ES-I3 (cell line): ENCODE measurements around the gene CA7.
A peak's percentile ranks its signal among the peaks of the same experiment; 100 is the strongest.

Experiments
- H3K36me3 ChIP-seq: 2 replicates; pipeline ENCODE4 v1.6.1; 2013; ENCODE audit warnings: mild to moderate bottlenecking, low read length, control low read depth, moderate library complexity; ENCODE audit not compliant: insufficient read depth
- H3K4me1 ChIP-seq: 2 replicates; pipeline ENCODE4 v1.6.1; 2013; ENCODE audit warnings: mild to moderate bottlenecking, control low read depth, low read length; ENCODE audit not compliant: insufficient read depth
- H3K9ac ChIP-seq: 2 replicates; pipeline ENCODE4 v1.6.1; 2013; ENCODE audit warnings: low read depth, mild to moderate bottlenecking, low read length, moderate library complexity
- H3K9me3 ChIP-seq: 2 replicates; pipeline ENCODE4 v1.6.1; 2013; ENCODE audit warnings: mild to moderate bottlenecking, low read length, moderate library complexity; ENCODE audit not compliant: control insufficient read depth, insufficient read depth

CA7 gene

DNA sequence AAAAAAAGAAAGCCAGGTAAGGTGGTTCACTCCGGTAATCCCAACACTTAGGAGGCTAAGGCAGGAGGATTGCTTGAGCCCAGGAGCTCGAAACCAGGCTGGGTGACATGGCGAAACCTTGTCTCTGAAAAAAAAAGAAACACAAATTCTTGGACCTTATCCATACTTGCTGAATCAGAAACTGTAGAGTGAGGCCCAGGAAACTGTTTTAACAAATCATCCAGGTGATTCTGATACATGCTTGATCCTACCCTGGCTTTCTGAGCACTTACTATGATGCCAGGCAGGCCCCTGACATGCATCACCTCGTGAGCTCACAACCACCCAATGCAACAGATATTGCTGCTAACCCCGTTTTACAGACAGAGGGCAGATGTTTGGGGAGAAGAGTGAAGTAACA, 9.5 kb upstream of the CA7 start:
- H3K9ac ChIP-seq, result no peak overlapping the region
- H3K4me1 ChIP-seq, result no peaks in the 10 kb centered on the region
- H3K9me3 ChIP-seq, result no peaks in the 10 kb centered on the region
- no peaks in the 10 kb centered on the region for H3K36me3 ChIP-seq

DNA sequence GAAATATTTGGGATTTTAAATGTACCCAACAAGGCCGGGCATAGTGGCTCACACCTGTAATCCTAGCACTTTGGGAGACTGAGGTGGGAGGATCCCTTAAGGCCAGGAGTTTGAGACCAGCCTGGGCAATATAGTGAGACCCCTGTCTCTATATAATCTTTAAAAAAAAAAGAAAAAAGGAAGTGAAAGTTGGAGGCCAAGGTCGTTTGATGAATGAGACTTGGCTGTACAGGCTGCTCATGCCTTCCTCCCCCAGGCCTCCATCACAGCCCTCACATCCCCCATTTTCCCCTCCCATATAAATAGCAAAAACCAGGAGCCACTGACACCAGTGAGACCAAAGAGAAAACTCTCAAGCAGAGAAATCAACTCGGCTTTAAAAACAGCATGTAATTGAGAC, 3.3 kb upstream of the CA7 start:
- no peaks in the 10 kb centered on the region; the same call in 1 of the 2 replicates for H3K4me1 ChIP-seq
- no peaks in the 10 kb centered on the region for H3K36me3 ChIP-seq
- no peaks in the 10 kb centered on the region for H3K9me3 ChIP-seq
- H3K9ac ChIP-seq, result no peak overlapping the region

DNA sequence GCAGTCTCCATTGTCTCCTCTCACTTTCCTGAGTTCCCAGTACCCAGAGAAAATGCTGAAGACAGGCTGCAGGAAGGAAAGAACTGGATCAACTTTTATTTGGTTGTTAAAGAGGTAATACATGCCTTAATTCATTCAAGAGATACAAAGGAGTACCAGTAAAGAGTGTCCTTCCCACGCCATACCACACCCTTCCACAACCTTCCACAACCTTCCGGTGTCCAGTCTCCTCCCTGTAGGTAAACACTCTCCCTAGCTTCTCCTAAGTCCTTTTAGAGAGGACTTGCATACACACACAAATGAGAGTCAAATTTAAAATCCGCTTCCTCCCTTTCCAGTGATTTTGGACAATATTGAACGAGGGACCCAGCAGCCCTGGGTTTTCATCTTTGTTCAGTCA, 2.8 kb upstream of the CA7 start:
- H3K9ac ChIP-seq, result no peak overlapping the region
- no peaks in the 10 kb centered on the region; the same call in 1 of the 2 replicates for H3K4me1 ChIP-seq
- H3K36me3 ChIP-seq, result no peaks in the 10 kb centered on the region
- H3K9me3 ChIP-seq, result no peaks in the 10 kb centered on the region

DNA sequence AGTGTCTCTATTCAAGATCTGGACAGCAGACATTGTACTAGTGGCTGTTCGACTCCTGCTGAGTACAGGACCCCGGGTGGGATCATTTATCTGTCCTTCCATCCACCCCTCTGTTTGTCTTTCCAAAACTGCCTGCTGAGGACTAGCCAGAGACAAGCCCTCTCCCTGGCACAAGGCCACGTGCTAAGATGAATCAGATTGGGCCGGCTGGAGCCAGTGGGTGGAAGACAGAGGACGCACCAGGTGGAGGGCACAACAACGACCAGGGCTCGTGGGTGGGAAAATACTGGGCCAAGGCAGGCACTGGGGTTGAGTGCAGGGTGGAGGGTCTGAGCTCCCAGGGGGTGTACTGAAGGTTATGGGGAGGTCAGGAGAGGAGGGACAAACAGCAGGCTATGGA, 1.4 kb upstream of the CA7 start:
- Histone ChIP-seq H3K36me3 (no peaks in the 10 kb centered on the region), H3K9ac (no peak overlapping the region), H3K9me3 (no peaks in the 10 kb centered on the region), H3K4me1 (no peaks in the 10 kb centered on the region; the same call in 1 of the 2 replicates)

DNA sequence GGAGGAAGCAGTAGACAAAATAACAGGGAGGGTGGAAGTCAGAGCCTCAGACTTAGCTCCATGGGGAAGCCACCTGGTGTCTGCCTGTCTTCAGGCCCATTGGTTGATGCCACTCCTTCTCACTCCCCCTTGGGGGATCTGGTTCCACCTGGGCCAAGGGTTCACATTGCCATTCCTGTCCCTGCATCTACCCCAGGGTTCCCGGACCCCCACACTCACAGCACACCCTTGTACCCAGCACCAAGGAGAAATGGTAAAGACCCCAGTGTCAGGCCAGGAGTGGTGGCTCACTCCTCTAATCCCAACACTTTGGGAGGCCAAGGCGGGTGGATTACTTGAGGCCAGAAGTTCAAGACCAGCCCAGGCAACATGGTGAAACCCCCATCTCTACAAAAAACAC, 1.0 kb upstream of the CA7 start:
- no peaks in the 10 kb centered on the region for H3K36me3 ChIP-seq
- H3K9ac ChIP-seq, result no peak overlapping the region
- H3K9me3 ChIP-seq, result no peaks in the 10 kb centered on the region
- H3K4me1 ChIP-seq, result no peaks in the 10 kb centered on the region; the same call in 1 of the 2 replicates

DNA sequence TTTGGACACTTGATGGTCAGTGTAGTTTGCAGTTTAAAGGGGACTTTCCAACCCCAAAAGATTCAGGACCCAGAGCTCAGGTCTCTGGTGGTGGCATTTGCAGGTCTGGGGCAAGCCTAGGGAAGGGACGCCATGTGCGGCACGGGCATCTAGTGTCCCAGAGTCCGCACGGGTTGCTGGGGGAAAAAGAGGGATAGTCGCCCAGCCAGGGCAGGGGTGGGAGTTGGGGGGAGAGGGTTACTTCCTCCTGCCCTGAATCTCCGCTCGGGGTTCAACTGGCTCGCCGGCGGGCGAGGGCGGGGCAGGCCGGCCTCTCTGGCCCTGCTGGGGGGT, 239 bp upstream of the CA7 start:
- Histone ChIP-seq H3K9me3 (no peaks in the 10 kb centered on the region), H3K36me3 (no peaks in the 10 kb centered on the region), H3K9ac (peak overlapping the region; percentile 38; the same call in 1 of the 2 replicates), H3K4me1 (no peaks in the 10 kb centered on the region; the same call in 1 of the 2 replicates)

DNA sequence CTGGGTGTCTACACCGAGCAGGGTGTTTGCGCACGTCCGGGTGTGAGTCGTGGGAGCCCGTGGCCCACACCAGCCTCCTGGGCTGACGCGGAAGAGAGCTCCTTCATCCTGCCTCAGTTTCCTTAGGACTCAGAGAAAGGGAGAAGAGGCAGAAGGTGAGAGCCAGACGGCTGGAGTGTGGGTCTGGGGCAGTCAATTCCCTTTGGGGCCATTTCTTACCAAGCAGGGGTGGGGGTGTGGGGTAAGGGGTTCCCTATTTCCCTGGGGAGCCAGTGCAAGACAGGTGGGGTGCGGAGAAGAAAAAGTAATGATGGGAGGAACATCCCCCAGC, 831 bp downstream of the CA7 start:
- Histone ChIP-seq H3K9ac (peak overlapping the region; percentile 54; the same call in 1 of the 2 replicates), H3K4me1 (no peaks in the 10 kb centered on the region; the same call in 1 of the 2 replicates), H3K9me3 (no peaks in the 10 kb centered on the region), H3K36me3 (no peaks in the 10 kb centered on the region)

DNA sequence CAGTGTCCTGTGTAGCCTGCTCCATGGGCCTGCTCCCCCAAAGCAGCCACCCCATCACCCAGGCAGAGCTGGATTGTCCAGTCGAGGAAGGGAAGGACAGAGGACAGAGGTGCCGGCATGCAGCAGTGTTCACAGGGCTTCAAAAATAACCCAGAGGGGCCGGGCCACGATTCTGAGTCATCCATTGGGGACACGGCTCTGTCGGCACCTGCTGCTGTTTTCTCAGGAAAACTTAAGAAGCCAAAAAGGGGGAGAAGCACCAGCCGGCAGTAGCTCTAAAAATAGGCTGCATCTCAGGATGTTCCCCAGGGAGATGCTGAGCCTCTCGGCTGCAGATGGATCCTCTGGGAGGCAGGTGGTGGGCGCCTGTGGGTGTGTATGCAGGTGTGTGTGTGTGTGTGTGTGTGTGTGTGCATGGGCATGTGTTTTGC, 1.6 kb downstream of the CA7 start:
- Histone ChIP-seq H3K4me1 (no peaks in the 10 kb centered on the region; the same call in 1 of the 2 replicates), H3K9me3 (no peaks in the 10 kb centered on the region), H3K9ac (no peak overlapping the region), H3K36me3 (no peaks in the 10 kb centered on the region)

DNA sequence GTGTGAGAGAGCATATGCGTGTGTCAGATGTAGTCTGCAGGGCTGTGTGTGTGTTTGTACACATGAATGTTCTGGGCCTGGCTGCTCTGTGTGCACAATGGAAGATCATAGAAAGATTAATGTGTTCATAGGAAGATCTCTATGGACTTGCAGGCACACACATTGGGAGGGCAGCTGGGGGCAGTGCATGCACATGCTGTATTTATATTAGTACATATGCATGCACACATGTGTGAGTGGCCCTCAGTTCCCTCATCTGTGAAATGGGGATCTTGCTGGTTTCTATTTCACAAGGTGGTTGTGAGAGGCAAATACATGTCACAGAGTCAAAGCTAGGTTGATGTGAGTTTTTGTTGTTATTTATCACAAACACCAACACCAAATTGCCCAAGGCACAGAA, 2.1 kb downstream of the CA7 start:
- Histone ChIP-seq H3K36me3 (no peaks in the 10 kb centered on the region), H3K9ac (no peak overlapping the region), H3K9me3 (no peaks in the 10 kb centered on the region), H3K4me1 (no peaks in the 10 kb centered on the region; the same call in 1 of the 2 replicates)

DNA sequence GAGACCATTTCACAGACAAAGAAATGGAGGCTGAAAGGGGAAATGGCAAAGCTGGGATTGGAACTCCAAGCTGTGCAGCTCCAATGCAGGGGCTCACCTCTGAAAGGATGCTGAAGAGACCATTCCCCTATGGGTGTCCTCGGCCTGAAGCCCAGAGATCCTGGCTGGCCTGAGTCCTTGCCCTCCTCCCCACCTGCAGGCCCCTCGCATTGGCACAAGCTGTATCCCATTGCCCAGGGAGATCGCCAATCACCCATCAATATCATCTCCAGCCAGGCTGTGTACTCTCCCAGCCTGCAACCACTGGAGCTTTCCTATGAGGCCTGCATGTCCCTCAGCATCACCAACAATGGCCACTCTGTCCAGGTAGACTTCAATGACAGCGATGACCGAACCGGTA, 2.6 kb downstream of the CA7 start:
- no peak overlapping the region for H3K9ac ChIP-seq
- no peaks in the 10 kb centered on the region; the same call in 1 of the 2 replicates for H3K4me1 ChIP-seq
- no peaks in the 10 kb centered on the region for H3K36me3 ChIP-seq
- H3K9me3 ChIP-seq, result no peaks in the 10 kb centered on the region

DNA sequence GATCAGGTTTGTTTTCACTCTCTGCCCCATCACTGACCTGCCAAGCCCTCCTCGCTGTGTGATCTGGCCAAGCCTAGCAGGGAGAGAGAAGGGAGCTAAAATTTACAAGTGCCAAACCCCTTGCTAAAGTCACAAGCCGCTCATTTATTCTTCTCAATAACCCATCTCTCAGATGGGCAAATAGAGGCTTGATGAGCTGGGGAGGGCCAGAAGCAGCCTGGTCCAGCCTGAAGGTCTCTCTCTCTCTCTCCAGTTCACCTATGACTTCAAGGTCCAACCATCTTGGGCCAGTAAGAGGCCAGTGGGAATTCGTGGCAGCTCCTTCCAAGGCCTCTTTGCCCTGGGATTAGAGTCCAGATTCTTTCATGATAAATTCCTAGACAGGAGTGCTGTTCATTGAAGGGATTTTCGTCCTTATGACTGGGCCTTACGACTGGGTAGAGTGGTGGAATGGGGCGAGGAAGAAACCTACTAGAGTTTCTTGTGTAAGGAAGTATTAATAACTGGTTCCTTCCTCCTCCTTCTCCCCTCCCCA, 3.4 kb downstream of the CA7 start:
- H3K9ac ChIP-seq, result no peak overlapping the region
- no peaks in the 10 kb centered on the region for H3K36me3 ChIP-seq
- H3K4me1 ChIP-seq, result no peaks in the 10 kb centered on the region; the same call in 1 of the 2 replicates
- H3K9me3 ChIP-seq, result no peaks in the 10 kb centered on the region

DNA sequence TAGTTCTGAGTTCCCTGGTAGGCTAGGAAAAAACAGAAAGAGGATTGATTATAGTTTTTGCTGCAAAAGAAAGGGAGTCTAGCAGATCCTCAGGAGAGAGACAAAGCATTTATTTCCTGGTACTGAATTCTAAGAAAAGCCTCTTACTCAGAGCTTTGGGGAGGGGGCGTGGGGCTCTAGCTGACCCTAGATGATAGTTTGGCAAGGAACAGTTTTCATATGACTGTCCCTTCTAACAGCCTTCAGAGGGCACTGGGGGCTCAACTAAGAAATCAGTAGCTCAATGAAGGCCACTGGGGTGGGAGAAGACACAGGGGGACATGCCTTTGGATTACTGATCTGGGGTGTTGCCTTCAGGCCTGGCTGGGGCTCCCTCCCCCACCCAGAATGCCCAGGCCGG, 4.0 kb downstream of the CA7 start:
- H3K9me3 ChIP-seq, result no peaks in the 10 kb centered on the region
- no peaks in the 10 kb centered on the region for H3K36me3 ChIP-seq
- no peaks in the 10 kb centered on the region; the same call in 1 of the 2 replicates for H3K4me1 ChIP-seq
- no peak overlapping the region for H3K9ac ChIP-seq

DNA sequence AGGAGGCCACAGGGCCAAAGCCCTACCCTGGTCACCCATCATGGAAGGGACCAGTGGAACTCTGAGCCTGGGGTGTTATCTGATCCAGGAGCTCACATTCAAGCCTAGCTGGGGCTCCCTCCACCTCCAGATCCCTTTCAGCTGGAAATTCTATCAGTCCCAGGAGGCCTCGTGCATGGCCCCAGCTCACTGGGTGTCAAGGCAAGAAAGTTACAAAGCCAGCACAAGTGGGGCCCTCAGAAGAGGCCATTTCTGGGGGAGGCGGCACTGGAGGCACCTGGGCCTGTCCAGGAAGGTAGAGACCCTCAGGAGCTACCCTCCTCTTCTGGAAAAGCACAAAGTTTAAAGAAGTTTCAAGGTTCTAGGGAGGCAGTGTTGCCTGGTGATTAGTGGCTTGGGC, 4.8 kb downstream of the CA7 start:
- H3K4me1 ChIP-seq, result no peaks in the 10 kb centered on the region; the same call in 1 of the 2 replicates

DNA sequence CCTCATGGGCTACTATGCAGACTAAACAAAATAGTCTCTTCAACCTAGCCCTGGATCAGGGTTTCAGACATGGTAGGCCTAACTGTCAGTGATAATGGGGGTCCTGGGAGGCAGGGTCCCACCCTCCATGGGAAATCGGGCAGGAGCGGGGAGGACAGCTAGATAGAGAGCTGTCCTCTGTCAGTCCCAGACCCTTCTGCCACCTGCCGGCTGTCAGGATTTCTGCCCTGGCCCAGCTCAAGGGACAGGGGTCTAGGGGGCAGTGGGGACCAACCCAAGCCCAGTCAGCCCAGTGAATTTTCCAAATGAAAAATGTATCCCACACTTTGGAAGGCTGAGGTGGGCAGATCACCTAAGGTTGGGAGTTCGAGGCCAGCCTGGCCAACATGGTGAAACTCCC, 5.3 kb downstream of the CA7 start:
- Histone ChIP-seq H3K9ac (no peak overlapping the region), H3K9me3 (no peaks in the 10 kb centered on the region), H3K36me3 (no peaks in the 10 kb centered on the region), H3K4me1 (no peaks in the 10 kb centered on the region; the same call in 1 of the 2 replicates)

More for the DNA sequence above, 4.8 kb downstream of the CA7 start:
- Histone ChIP-seq H3K9me3 (no peaks in the 10 kb centered on the region), H3K9ac (no peak overlapping the region), H3K36me3 (no peaks in the 10 kb centered on the region)

DNA sequence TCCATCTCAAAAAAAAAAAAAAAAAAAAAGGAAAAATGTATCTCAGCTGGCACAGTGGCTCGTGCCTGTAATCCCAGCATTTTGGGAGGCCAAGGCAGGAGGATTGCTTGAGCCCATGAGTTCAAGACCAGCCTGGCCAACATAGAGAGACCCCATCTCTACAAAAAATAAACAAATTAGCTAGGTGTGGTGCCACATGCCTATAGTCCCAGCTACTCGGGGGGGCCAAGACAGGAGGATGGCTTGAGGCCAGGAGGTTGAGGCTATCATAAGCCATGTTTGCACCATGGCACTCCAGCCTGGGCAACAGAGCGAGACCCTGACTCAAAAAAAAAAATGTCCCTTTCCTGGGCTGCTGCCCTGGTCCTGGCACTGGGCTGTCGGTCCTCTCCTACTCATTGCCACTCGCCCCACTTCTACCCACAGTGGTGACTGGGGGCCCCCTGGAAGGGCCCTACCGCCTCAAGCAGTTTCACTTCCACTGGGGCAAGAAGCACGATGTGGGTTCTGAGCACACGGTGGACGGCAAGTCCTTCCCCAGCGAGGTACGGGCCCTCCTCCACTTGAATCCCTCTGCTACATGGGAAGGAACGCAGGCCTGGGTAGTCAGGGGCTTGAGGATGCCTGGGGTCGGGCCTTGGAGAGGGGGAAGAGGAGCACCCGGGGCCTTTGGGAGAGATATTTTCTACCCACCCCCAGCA, 6.1 kb downstream of the CA7 start:
- no peak overlapping the region for H3K9ac ChIP-seq
- H3K36me3 ChIP-seq, result no peaks in the 10 kb centered on the region
- no peaks in the 10 kb centered on the region for H3K9me3 ChIP-seq
- H3K4me1 ChIP-seq, result no peaks in the 10 kb centered on the region; the same call in 1 of the 2 replicates
